Measurements from ENCODE around the gene FIBIN.
"Not testable (repeated sequence)": the region's sequence is repeated elsewhere in the genome, so short reads cannot be mapped to it uniquely, and the experiment has no call there.

FIBIN gene

DNA sequence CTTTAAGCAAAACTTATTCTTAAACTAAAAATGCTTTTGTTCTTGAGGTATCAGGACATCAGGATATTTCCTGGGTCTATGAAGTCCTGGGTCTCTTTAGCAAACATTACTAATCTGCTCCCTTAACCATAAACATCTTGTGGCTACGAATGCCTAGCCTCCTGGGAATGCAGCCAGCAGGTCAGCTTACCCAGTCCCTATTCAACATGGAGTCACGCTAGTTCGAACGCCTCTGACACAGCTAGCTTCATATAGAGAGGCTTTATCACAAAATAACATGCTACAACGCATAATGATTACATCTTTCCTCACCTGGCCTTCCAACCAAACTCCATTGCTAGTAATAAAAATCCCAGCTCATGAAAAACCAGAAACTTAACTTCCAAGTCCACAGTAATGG lies 17.5 kb upstream of the FIBIN start:
- in situ Hi-C loops (cut with HindIII; ENCODE audit: low sequenced_read_pairs), result no loop called here

DNA sequence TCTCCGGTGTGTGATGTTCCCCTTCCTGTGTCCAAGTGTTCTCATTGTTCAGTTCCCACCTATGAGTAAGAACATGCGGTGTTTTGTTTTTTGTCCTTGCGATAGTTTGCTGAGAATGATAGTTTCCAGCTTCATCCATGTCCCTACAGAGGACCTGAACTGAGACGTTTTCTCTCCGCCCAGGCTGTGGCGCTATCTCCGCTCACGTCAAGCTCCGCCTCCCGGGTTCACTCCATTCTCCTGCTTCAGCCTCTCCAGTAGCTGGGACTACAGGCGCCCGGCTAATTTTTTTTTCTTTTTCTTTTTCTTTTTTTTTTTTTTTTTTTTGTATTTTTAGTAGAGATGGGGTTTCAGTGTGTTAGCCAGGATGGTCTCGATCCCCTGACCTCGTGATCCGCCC lies 16.7 kb upstream of the FIBIN start:
- in situ Hi-C loops (cut with HindIII; ENCODE audit: low sequenced_read_pairs), result not testable (repeated sequence)

GRCh38 chr11:26983645-26984044 lies 10.3 kb upstream of the FIBIN start:
- in situ Hi-C loops (cut with HindIII; ENCODE audit: low sequenced_read_pairs), result no loop called here

DNA sequence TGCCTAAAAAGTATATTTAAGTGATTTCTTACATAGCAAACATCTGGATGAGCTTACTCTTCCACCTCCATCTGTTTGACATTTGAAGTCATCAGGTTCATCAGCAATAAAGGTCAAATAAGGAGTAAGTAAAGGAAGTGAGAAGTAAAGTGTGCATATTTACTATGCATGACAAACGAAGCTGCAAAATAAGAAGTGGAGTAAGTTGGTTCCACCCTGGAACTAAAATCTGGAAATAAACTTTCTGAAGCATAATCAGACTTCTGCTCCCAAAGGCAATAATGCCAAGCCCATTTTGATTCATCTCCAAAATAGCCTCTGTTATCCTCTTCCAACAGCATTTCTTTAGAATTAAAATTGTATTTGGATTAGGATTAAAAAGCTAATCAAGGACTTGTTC lies 8.4 kb upstream of the FIBIN start:
- in situ Hi-C loops (cut with HindIII; ENCODE audit: low sequenced_read_pairs), result no loop called here

- in situ Hi-C loops (cut with HindIII; ENCODE audit: low sequenced_read_pairs), result no loop called here
Observed at GRCh38 chr11:26985943-26986342, 8.0 kb upstream of the FIBIN start.

- in situ Hi-C loops (cut with HindIII; ENCODE audit: low sequenced_read_pairs), result no loop called here
Observed at GRCh38 chr11:26987272-26987671, 6.6 kb upstream of the FIBIN start.

DNA sequence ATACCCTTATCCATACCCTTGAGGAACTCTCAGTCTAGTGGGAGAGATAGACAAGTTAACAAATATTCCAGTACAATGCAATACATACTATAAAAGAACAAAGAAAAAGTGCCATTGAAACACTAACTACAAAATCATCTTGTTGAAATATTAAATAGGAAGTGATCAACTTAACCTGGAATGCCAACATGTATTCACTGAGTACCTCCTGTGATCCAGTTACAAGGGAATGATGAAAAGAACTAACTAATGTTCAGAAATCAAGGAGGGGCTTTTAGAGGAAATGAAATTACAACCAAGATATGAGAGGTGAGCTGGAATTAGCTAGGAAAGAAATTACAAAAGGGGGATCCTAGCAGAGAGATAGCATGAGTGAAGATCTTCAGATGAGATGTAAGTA lies 6.2 kb upstream of the FIBIN start:
- in situ Hi-C loops (cut with HindIII; ENCODE audit: low sequenced_read_pairs), result no loop called here

- in situ Hi-C loops (cut with HindIII; ENCODE audit: low sequenced_read_pairs), result no loop called here
Observed at GRCh38 chr11:26992031-26992541, 1.8 kb upstream of the FIBIN start.

DNA sequence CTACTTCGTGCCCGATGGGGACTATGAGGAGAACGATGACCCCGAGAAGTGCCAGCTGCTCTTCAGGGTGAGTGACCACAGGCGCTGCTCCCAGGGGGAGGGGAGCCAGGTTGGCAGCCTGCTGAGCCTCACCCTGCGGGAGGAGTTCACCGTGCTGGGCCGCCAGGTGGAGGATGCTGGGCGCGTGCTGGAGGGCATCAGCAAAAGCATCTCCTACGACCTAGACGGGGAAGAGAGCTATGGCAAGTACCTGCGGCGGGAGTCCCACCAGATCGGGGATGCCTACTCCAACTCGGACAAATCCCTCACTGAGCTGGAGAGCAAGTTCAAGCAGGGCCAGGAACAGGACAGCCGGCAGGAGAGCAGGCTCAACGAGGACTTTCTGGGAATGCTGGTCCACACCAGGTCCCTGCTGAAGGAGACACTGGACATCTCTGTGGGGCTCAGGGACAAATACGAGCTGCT lies 751 bp downstream of the FIBIN start:
- in situ Hi-C loops (cut with HindIII; ENCODE audit: low sequenced_read_pairs), result no loop called here

- in situ Hi-C loops (cut with HindIII; ENCODE audit: low sequenced_read_pairs), result no loop called here
Observed at GRCh38 chr11:26995701-26996460, 2.0 kb downstream of the FIBIN start.

GRCh38 chr11:26997378-26997777 lies 3.5 kb downstream of the FIBIN start:
- in situ Hi-C loops (cut with HindIII; ENCODE audit: low sequenced_read_pairs), result no loop called here

DNA sequence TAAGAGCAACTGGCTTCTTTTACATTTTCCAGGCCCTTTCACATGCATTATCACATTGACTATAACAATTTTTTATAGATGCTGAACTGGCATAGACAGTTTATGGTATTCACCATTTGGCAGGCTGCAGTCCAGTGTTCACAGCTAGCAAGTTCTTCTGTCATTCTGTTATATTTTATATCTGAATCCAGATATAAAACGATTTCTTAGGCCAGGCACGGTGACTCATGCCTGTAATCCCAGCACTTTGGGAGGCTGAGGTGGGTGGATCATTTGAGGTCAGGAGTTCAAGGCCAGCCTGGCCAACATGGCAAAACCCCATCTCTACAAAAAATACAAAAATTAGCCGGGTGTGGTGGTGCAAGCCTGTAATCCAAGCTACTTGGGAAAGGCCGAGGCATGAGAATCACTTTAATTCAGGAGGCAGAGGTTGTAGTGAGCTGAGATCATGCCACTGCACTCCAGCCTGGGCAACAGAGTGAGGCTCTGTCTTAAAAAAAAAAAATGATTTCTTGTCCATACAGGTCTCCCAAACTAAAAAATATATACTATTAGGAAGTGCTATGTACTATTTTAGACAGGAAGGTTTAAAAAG lies 7.3 kb downstream of the FIBIN start:
- in situ Hi-C loops (cut with HindIII; ENCODE audit: low sequenced_read_pairs), result not testable (repeated sequence)

GRCh38 chr11:27002431-27002830 lies 8.5 kb downstream of the FIBIN start:
- in situ Hi-C loops (cut with HindIII; ENCODE audit: low sequenced_read_pairs), result no loop called here

DNA sequence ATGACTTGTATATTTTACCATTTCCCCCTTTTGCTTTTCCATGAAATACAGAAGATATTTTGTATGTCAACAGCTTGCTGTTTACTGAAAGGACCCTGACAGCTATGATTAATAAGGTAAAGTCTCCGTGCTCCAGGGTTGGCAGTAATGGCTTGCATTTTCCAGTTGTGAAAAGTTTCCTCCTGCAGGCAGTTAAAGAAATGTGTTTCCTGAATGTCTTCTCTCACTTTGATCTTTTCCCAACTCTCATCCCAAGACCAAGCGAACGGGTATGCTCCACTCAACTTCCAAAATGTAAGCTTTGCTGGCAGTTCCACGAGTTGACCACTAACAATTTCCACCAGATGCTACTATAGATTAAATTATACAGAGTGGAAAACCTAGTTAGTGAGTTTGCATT lies 8.9 kb downstream of the FIBIN start:
- in situ Hi-C loops (cut with HindIII; ENCODE audit: low sequenced_read_pairs), result no loop called here

GRCh38 chr11:27004103-27004502 lies 10.2 kb downstream of the FIBIN start:
- in situ Hi-C loops (cut with HindIII; ENCODE audit: low sequenced_read_pairs), result no loop called here

DNA sequence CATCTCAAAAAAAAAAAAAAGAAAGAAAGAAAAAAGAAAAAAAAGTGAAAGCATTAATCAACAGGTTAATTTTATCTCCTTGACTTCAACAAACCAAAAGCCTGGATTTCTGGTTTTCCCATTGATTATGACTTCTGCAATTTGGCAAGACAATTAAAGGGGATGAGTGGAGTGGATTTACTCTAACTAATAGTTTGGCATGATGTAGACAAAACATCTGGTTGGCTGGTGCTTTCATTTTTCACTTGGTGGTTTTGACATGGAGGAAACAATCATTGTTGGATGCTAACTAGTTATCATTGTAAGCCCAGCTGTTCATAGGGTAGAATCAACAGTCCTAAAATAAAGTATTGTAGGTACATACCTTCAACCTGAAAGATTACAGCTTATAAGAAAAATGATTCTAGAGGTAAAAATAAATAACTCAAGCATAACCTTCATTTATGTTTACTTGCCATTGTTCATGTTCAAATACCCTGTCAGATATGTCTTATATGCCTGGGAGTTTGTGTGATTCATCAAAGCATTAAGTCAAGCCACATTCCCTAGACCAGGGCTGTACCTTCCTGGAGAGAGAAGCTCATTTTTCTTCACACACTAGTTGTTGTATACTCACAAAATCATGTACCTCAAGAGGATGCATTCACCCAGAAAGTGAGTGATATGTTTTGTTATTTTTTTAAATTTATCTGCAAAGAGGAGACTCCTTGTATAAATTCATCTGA lies 15.1 kb downstream of the FIBIN start:
- in situ Hi-C loops (cut with HindIII; ENCODE audit: low sequenced_read_pairs), result no loop called here

DNA sequence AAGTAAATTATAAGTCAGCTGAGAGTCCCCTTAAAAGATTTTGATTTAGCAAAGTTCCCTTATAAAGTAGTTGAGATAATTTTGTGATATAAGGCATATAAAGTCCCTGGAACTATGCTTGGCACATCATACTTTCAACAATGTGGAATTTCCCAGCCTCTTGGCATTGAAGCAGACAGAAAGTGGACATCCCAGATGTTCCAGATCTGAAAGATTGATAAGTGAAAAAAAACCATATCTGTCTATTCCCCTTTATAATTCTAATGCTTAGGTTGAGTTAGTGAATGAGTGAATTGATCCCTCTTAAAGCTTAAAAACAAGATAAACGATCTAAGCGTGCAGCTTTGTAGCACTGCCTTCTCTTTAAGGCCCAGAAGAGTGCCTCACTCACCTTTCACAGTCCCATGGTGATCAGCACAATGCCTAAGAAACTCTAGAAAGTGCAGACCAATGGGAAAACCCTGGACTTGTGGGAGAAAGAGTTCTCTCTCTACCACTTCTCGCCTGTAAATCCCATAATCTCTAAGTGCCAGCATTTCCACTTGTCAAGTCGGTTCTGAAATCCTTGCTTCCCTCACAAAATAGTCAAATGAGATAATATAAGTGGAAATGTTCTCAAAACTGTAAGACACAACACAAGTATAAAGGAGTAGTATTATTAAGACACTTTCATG lies 17.8 kb downstream of the FIBIN start:
- in situ Hi-C loops (cut with HindIII; ENCODE audit: low sequenced_read_pairs), result no loop called here

GRCh38 chr11:27012234-27012921 lies 18.5 kb downstream of the FIBIN start:
- in situ Hi-C loops (cut with HindIII; ENCODE audit: low sequenced_read_pairs), result no loop called here

DNA sequence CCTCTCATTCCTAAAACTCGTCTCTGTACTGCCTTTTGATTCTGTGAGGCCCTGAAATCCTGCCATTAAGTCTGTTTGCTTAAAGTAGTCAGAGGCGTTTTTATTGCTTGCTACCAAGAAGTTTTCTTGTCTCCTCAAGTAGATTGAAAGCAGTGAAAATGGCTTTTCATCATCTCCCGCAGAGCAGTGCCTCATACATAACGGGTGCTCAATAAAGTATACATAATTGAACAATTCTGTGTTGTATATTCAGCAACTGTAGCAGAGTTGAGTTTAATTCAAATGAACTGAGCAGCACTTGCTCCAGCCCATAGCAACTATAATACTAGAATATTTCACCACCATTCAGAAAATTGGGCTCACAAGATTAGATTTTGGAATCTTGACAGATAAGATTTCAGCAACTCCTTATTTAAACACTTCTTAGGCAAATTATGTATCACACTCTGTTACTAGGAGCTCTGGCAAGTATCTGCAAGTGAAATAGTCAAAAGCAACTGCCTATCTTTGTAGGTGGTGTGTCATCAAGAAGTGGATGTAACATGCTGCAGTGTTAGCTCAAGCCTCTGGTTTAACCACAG lies 20.0 kb downstream of the FIBIN start:
- in situ Hi-C loops (cut with HindIII; ENCODE audit: low sequenced_read_pairs), result no loop called here

GRCh38 chr11:27018902-27019529 lies 25.1 kb downstream of the FIBIN start:
- in situ Hi-C loops (cut with HindIII; ENCODE audit: low sequenced_read_pairs), result no loop called here

All from DLD1 (cell line).